ENCODE measurements around the gene AKR1E2.
A peak's percentile ranks its signal among the peaks of the same experiment; 100 is the strongest.

Gene AKR1E2

DNA sequence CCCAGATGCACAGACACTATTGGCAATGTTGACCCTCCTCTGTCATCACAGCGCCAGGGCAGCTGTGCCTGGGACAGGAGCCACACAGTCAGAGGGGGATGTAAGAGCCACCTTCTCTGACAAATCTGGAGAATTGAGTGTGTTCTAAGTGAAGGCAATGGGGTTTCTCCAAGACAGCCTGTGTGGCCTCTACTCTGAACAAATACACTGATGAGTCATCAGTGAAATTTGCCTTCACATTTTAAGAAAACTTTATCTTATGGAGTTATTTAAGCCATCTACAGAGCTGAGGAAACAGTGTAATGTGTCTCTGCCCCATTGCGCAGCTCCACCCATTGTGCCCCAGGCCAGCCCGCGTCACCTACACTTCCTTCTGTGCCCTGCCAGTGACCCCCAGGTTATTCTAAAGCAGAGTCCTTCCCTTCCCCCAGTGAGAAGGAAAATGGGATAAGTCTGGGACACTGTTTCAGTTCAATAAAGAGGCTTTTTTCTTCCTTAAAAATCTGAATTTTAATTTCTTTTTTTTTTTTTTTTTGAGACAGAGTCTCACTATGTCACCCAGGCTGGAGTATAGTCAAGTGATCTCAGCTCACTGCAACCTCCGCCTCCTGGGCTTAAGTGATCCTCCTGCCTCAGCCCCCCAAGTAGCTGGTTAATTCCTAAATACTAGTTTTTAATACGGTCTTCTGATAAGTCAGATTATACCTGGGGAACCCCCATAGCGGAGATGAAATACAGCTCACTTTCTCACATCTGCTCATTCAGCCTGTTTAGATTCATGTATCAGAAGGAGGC is 21.8 kb downstream of the AKR1E2 start:
- DNase-seq, result no peak

DNA sequence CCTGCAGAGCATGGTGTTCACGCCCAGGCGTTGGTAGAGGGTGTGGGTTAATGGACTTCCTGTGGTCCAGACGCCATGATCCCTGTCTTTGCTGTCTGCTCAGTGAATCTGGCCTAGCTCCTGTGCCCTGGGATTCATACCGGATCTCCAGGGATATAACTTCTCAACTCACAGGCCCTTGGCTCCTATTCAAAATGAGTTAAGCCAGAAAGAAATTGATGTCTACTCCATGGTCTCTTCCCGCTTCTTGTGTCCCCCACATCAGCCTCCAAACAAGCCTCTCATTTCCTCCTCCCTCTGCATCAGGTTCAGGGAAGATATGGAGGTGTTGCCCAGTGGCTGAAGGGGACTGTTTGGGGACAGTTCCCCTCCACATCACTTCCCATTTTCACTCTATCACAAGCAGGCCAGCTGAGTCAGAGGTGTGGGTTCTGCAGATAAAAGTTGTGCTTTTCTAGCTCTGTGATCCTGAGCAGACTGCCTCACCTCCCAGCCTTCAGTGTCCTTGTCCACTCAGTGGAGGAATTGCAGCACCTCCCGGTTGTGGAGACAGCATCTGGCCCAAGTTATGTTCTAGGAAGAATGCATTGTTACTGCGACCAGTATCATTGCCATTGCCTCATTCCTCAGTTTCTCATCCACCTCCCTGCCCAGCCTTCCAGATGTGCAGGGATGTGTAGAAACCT is 22.5 kb downstream of the AKR1E2 start:
- DNase-seq, result no peak

GRCh38 chr10:4849042-4849402 is 23.0 kb downstream of the AKR1E2 start:
- DNase-seq, result no peak

- DNase-seq, result peak; percentile 86
Observed at GRCh38 chr10:4849555-4850242, 23.7 kb downstream of the AKR1E2 start.

- DNase-seq, result no peak
Observed at GRCh38 chr10:4850397-4850796, 24.4 kb downstream of the AKR1E2 start.

DNA sequence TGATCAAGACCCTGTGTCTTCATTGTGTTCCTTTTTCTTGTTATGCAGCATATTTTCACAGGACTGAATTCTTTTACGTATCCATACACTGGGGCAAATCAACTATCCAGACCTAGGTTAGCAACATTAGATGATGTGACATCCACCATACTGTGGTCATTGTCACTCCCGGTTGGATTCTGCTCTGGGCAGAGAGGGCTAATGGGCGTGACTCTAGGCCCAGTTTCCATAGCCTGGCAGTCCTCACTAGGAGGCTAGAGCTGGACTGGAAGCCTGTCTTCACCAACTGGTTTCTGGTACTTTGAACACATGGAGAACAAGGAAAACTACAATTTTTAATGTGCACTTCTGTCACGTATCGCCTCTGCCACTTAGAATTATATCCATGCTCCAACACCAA is 25.2 kb downstream of the AKR1E2 start:
- DNase-seq, result no peak

DNA sequence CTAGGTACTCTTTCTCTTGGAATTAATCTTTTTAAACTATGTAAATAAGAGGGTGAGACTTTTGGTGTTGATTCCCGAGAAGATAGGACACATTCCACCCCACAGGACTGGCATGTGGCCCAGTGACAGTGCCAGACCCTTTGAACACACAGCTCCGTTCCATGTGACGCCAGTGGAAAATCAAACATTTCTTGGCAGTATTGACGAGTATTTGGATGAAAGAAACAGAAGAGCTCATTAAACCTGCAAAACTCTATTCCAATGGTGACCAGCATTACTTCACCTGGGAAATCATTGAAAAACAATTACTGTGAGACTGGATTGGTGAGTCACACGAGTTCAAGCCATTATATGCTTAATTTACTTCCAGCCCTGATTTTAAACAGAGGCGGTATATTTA is 25.8 kb downstream of the AKR1E2 start:
- DNase-seq, result no peak

- DNase-seq, result no peak
Observed at GRCh38 chr10:4865945-4866661, 40.1 kb downstream of the AKR1E2 start.

- no peak for DNase-seq
Observed at GRCh38 chr10:4867109-4867519, 41.1 kb downstream of the AKR1E2 start.

GRCh38 chr10:4867520-4868356 is 41.7 kb downstream of the AKR1E2 start:
- no peak for DNase-seq

GRCh38 chr10:4868357-4868657 is 42.3 kb downstream of the AKR1E2 start:
- DNase-seq, result no peak

DNA sequence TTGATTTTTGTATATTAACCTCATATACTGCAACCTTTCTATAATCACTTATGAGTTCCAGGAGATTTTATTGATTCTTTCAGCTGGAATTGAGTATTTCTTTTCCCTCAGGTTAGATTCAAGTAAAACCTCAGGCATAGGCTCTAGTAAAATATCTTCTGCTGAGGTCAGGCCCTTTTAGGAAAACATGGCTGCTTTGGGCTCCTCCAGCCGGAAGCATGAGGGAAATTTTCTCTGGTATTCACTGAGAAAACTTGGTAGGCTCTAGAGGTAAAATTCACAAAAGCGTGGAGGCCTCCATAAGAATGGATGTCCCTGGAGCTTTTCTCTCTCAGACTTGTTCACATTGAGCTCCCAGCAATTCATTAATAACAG is 56.7 kb downstream of the AKR1E2 start:
- no peak for DNase-seq

DNA sequence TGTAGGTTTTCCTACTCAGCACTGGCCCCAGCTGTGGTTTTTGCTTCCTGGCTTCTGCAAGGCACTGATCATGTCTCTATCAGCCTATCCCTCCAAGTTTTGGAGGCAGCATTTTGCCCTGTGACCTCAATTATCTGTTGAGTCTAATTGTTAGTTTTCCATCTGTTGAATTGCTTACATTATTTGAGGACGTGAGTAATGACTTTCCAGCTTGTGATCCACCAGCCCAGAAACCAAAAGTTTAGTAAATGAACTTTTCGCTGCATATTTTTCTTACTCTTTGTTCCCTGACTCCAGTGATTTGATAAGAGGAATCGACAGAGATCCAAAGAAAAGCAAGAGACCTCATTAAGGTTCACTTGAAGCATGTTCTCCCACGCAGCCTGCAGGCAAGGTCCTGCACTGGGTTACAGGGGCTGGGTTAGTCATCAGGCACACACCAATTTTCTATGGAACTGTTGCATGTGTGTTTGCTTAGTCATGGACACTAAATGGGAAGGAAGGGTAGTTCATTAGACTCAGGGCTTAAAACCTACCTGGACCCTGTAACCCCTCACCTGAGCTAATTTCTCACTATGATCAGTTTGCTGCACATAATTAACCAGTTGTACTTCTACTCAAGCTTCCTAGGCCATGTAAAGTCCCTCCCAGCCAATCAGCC is 57.2 kb downstream of the AKR1E2 start:
- DNase-seq, result no peak

DNA sequence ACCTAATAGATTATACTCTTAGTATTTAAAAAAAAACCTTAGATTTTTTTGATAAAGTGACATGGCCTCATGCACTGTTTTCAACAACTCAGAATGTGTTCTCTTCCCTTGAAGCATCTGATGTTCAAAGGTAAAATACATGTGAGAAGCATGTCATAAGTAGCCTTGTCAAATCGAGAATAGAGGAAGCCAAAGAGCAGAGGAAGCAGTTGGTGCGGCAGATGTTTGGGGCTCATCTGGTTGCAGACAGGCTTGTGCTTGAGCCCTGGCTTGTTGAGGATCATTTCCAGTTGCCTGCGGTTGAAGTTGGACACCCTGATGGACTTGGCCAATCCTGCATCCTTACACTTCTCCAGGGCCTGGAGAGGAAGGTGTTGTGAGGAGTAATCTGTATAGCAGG is 59.2 kb downstream of the AKR1E2 start:
- DNase-seq, result no peak

DNA sequence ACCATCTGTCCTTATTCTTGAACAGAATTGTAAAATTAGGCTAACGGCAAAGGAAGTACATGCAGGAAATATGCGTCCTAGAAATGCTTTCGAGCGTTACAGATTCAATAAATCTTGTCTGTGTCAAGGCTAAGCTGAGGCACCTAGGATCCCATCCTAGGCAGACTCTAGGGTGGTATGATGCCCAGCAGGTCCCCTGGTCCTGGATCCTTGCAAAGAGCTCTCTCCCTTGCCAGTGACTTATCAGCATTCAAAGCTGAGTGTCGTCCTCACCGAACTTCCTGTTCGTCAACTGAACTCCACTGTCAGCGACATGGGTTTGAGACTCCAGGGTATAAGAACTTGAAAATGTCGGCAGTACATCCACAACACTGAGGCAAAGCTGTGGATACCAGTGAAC is 61.5 kb downstream of the AKR1E2 start:
- no peak for DNase-seq

GRCh38 chr10:4888236-4888635 is 62.2 kb downstream of the AKR1E2 start:
- DNase-seq, result no peak

GRCh38 chr10:4889959-4890358 is 64.0 kb downstream of the AKR1E2 start:
- DNase-seq, result no peak

GRCh38 chr10:4892681-4893080 is 66.7 kb downstream of the AKR1E2 start:
- DNase-seq, result no peak

DNA sequence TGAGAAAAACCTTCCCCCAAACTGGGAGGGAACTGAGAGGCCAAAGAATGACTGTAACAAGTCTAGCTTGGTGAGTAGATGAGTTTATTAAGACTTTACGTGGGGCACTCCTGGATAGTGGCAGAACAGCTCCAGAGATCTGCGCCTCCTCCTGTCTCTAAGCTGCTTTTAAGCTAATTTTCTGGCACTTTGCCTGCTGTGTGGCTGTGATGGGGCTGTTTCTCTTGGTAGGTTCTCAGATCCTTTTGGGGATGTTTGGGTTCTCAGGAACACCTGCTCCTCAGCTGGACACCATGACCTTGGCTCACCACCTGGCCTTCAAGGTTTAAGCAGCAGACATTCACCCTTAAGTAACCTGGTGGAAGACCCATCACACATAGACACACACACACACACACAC is 68.3 kb downstream of the AKR1E2 start:
- DNase-seq, result no peak
